IMR-90 (cell line): Measurements from ENCODE around the gene SFT2D3. TPM values are rescaled to one million over a fixed set of nuclear protein-coding genes. Genes with fewer than 3 reads are reported as not detected.

Experiments used
- ATAC-seq: fragments of 200-7000 bp; cut with Tn5 transposase; 2 replicates; pipeline ENCODE4 v1.9.1; 2020; ENCODE audit warnings: low read depth, mild to moderate bottlenecking, moderate library complexity
- BruUV-seq: library from RNA; stranded (reverse); fragments of 400-500 nt; replicated peaks from 2 replicates; lab custom pipeline; 2021; lab: Mats Ljungman, UMichigan
- CTCF ChIA-PET: fragments of 300-600 bp; formaldehyde crosslinking; extraction: SDS; loops from one replicate; lab custom pipeline; 2021; ENCODE audit warnings: antibody characterized with exemption; lab: Yijun Ruan, JAX
- POLR2A ChIA-PET: fragments of 300-600 bp; sonication (Branson Sonifier 250); formaldehyde crosslinking; loops from one replicate; lab custom pipeline; 2022; ENCODE audit warnings: antibody characterized with exemption; ENCODE audit not compliant: unreplicated experiment; lab: Charles Lee
- DNase-seq: peaks from one replicate; pipeline ENCODE4 v3.0.0; 2013
- H2AFZ ChIP-seq: replicated peaks from 2 replicates; pipeline ENCODE3; 2013; ENCODE audit warnings: low read length, mild to moderate bottlenecking; ENCODE audit not compliant: poor library complexity
- H2AK5ac ChIP-seq: 2 replicates; pipeline ENCODE4 v1.6.1; 2013; ENCODE audit warnings: low read depth, low read length, inconsistent platforms
- H2AK9ac ChIP-seq: replicated peaks from 2 replicates; pipeline ENCODE3; 2013; ENCODE audit warnings: mild to moderate bottlenecking, low read depth, low read length, moderate library complexity; ENCODE audit not compliant: poor library complexity
- H2BK120ac ChIP-seq: 2 replicates; pipeline ENCODE4 v1.6.1; 2013; ENCODE audit warnings: low read depth, low read length, inconsistent platforms
- H2BK15ac ChIP-seq: 3 replicates; pipeline ENCODE4 v1.6.1; 2013; ENCODE audit warnings: low read depth, low read length, inconsistent platforms
- H2BK20ac ChIP-seq: 2 replicates; pipeline ENCODE4 v1.6.1; 2013; ENCODE audit warnings: low read depth, mild to moderate bottlenecking, inconsistent platforms, low read length, moderate library complexity
- H2BK5ac ChIP-seq: 2 replicates; pipeline ENCODE4 v1.6.1; 2013; ENCODE audit warnings: mild to moderate bottlenecking, low read depth, low read length, inconsistent platforms; ENCODE audit not compliant: poor library complexity, severe bottlenecking
- H3K14ac ChIP-seq: replicated peaks from 2 replicates; pipeline ENCODE4 v1.6.1; 2013; ENCODE audit warnings: low read depth, low read length, inconsistent platforms
- H3K18ac ChIP-seq: 2 replicates; pipeline ENCODE4 v1.6.1; 2013; ENCODE audit warnings: low read depth, low read length, control low read depth
- H3K23ac ChIP-seq: 2 replicates; pipeline ENCODE4 v1.6.1; 2013; ENCODE audit warnings: low read depth, low read length, inconsistent platforms
- H3K27ac ChIP-seq: 2 replicates; pipeline ENCODE4 v1.5.1; 2013; ENCODE audit warnings: mild to moderate bottlenecking, control low read depth, low read length; ENCODE audit not compliant: insufficient read depth
- H3K27me3 ChIP-seq: 2 replicates; pipeline ENCODE4 v1.6.1; 2013; ENCODE audit warnings: low read length; ENCODE audit not compliant: control insufficient read depth, insufficient read depth
- H3K36me3 ChIP-seq: 2 replicates; pipeline ENCODE4 v1.6.1; 2013; ENCODE audit warnings: low read length, mixed read lengths; ENCODE audit not compliant: control insufficient read depth, insufficient read depth
- H3K4ac ChIP-seq: 2 replicates; pipeline ENCODE4 v1.6.1; 2013; ENCODE audit warnings: low read depth, low read length, inconsistent platforms
- H3K4me1 ChIP-seq: 2 replicates; pipeline ENCODE4 v1.6.1; 2013; ENCODE audit warnings: low read length, mixed read lengths; ENCODE audit not compliant: control insufficient read depth, insufficient read depth
- H3K4me2 ChIP-seq: 2 replicates; pipeline ENCODE4 v1.6.1; 2013; ENCODE audit warnings: low read depth, mild to moderate bottlenecking, control low read depth, low read length, moderate library complexity
- H3K4me3 ChIP-seq: 2 replicates; pipeline ENCODE4 v1.5.1; 2013; ENCODE audit warnings: low read depth, mild to moderate bottlenecking, control low read depth, low read length, moderate library complexity; ENCODE audit not compliant: insufficient read depth
- H3K56ac ChIP-seq: 2 replicates; pipeline ENCODE4 v1.6.1; 2013; ENCODE audit warnings: low read length, inconsistent platforms; ENCODE audit not compliant: insufficient read depth; ENCODE audit errors: extremely low read depth
- H3K79me1 ChIP-seq, 2 experiments: 2 replicates each; pipeline ENCODE4 v1.6.1; 2013; ENCODE audit warnings: low read length in 2 of 2, inconsistent platforms in 1 of 2, low read depth in 1 of 2
- H3K9ac ChIP-seq: 2 replicates; pipeline ENCODE4 v1.6.1; 2013; ENCODE audit warnings: low read depth, low read length, control low read depth
- H3K9me1 ChIP-seq: 2 replicates; pipeline ENCODE4 v1.6.1; 2013; ENCODE audit warnings: low read length, inconsistent platforms; ENCODE audit not compliant: insufficient read depth
- H3K9me3 ChIP-seq: 2 replicates; pipeline ENCODE4 v1.6.1; 2013; ENCODE audit warnings: low read length; ENCODE audit not compliant: control insufficient read depth, insufficient read depth
- H4K20me1 ChIP-seq: 2 replicates; pipeline ENCODE4 v1.6.1; 2013; ENCODE audit warnings: low read length, inconsistent platforms; ENCODE audit not compliant: insufficient read depth
- H4K5ac ChIP-seq: 2 replicates; pipeline ENCODE4 v1.6.1; 2013; ENCODE audit warnings: mild to moderate bottlenecking, low read depth, low read length, control low read depth
- H4K8ac ChIP-seq, 2 experiments: 2 replicates each; pipeline ENCODE4 v1.6.1; 2013; ENCODE audit warnings: low read depth in 2 of 2, low read length in 2 of 2, control low read depth in 1 of 2, inconsistent platforms in 1 of 2
- H4K91ac ChIP-seq: 2 replicates; pipeline ENCODE4 v1.6.1; 2013; ENCODE audit warnings: low read depth, low read length, inconsistent platforms; ENCODE audit not compliant: insufficient read depth
- BHLHE40 ChIP-seq: fragments of 150-350 bp; IDR thresholded peaks from 2 replicates; pipeline ENCODE4 v1.6.1; 2016; ENCODE audit warnings: mild to moderate bottlenecking, low read depth, low read length
- CHD1 ChIP-seq: IDR thresholded peaks from 2 replicates; pipeline ENCODE4 v1.6.1; 2012; ENCODE audit warnings: low read depth, low read length, improper control_type of control experiment
- FOS ChIP-seq: fragments of 150-350 bp; IDR thresholded peaks from 2 replicates; pipeline ENCODE4 v1.6.1; 2016; ENCODE audit warnings: low read depth, low read length
- MAFK ChIP-seq: IDR thresholded peaks from 2 replicates; pipeline ENCODE4 v1.6.1; 2012; ENCODE audit warnings: low read depth, low read length, improper control_type of control experiment
- MXI1 ChIP-seq: IDR thresholded peaks from 2 replicates; pipeline ENCODE4 v1.6.1; 2012; ENCODE audit warnings: low read depth, mild to moderate bottlenecking, low read length, moderate library complexity, borderline replicate concordance
- NFE2L2 ChIP-seq: fragments of 150-350 bp; IDR thresholded peaks from 2 replicates; pipeline ENCODE4 v1.6.1; 2016; ENCODE audit warnings: low read depth, mild to moderate bottlenecking, low read length
- POLR2A ChIP-seq: IDR thresholded peaks from 2 replicates; pipeline ENCODE4 v1.6.1; 2012; ENCODE audit warnings: mild to moderate bottlenecking, low read depth, low read length
- RAD21 ChIP-seq: IDR thresholded peaks from 2 replicates; pipeline ENCODE4 v1.6.1; 2012; ENCODE audit warnings: low read length, improper control_type of control experiment
- RFX5 ChIP-seq: IDR thresholded peaks from 2 replicates; pipeline ENCODE4 v1.8.0; 2012; ENCODE audit warnings: low read depth, mild to moderate bottlenecking, low read length, moderate library complexity
- SMC3 ChIP-seq: fragments of 150-350 bp; IDR thresholded peaks from 2 replicates; pipeline ENCODE4 v1.6.1; 2016; ENCODE audit warnings: low read depth, mild to moderate bottlenecking, antibody characterized with exemption, low read length, moderate library complexity
- WGBS, 2 experiments: methylation state at CpG; one replicate each; pipeline versions ENCODE4 v1.1.5 to v1.1.7; 2013; ENCODE audit warnings: missing lambda C conversion rate in 2 of 2; ENCODE audit not compliant: insufficient read length in 1 of 2; ENCODE audit errors: extremely low coverage in 2 of 2; 5-methylcytosine and 5-hydroxymethylcytosine counted together
- dilution Hi-C: fragments of 300-500 bp; cut with HindIII; formaldehyde crosslinking; loops from one replicate; pipeline ENCODE4 v1.14.3; 2018; ENCODE audit warnings: low sequenced_read_pairs; ENCODE audit not compliant: unreplicated experiment
- in situ Hi-C: fragments of 300-500 bp; cut with MboI; formaldehyde crosslinking; loops from 3 replicates; pipeline ENCODE4 v1.14.3; 2019; ENCODE audit warnings: low sequenced_read_pairs, inconsistent platforms, mixed read lengths
- intact Hi-C: fragments of 100-400 bp; cut with micrococcal nuclease; formaldehyde crosslinking; loops from 2 replicates; pipeline ENCODE4 v1.10.0; 2022
- polyA plus RNA-seq, 3 experiments: library from polyadenylated mRNA; depleted of rRNA; stranded (reverse); fragments of >200 nt; gene quantifications; 2 replicates each; pipeline ENCODE4 v1.2.3, GENCODE V29; 2012; ENCODE audit warnings: low replicate concordance in 1 of 3
- total RNA-seq: library from RNA; depleted of rRNA; stranded (reverse); fragments of >200 nt; gene quantifications from 2 replicates; pipeline ENCODE4 v1.2.3, GENCODE V29; 2012
- TF ChIP-seq, protein P1 (sequence below): conservative IDR thresholded peaks from 2 replicates; pipeline ENCODE4 v1.5.1; 2012; ENCODE audit warnings: mild to moderate bottlenecking, low read depth, low read length, improper control_type of control experiment
- TF ChIP-seq, protein P2 (sequence below): fragments of 150-350 bp; IDR thresholded peaks from 2 replicates; pipeline ENCODE4 v1.6.1; 2017; ENCODE audit warnings: mild to moderate bottlenecking, antibody characterized with exemption, low read length, low read depth
- TF ChIP-seq, protein P3 (sequence below): fragments of 150-350 bp; IDR thresholded peaks from 2 replicates; pipeline ENCODE4 v1.6.1; 2016; ENCODE audit warnings: low read depth, mild to moderate bottlenecking, low read length, moderate library complexity, borderline replicate concordance

The SFT2D3 gene
- total and polyA plus RNA-seq, 2 of the 4 experiments (the other 2 are of a cell fraction): 2.5 to 3.1 TPM

DNA sequence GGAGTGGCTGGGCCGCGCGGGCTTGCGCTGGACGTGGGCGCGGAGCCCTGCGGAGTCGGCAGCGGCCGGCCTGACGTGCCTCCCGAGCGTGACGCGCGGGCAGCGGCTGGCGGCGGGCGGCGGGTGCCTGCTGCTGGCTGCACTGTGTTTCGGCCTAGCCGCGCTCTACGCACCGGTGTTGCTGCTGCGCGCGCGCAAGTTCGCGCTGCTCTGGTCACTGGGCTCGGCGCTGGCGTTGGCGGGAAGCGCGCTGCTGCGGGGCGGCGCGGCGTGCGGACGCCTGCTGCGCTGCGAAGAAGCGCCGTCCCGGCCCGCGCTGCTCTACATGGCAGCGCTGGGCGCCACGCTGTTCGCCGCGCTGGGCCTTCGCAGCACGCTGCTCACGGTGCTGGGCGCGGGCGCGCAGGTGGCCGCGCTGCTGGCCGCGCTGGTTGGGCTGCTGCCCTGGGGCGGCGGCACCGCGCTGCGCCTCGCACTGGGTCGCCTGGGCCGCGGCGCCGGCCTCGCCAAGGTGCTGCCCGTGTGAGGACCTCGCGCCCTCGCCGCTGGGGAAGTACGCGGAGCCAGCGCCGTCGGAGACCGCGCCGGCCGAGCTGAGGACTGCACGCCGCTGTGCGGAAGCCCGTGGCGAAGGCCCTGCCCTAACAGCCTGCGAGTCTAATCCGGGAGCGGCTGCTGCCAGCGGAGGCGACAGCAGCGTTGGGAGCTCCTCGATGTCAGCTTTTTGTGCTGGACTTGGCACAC, 526 bp downstream of the SFT2D3 start:
- no peaks in the 10 kb centered on the region for H3K27me3 ChIP-seq
- peak overlapping the region; percentile 99 for H2AFZ ChIP-seq
- H2AK5ac ChIP-seq: peak overlapping the region; percentile 37; the same call in 1 of the 2 replicates
- H3K4me1 ChIP-seq: peaks cover 8% of the 10 kb centered on the region
- H3K4me2 ChIP-seq: peak overlapping the region; percentile 99
- peak overlapping the region; percentile 25 to 53; a peak in 3 of 4 replicates for H4K8ac ChIP-seq
- H3K9ac ChIP-seq: peak overlapping the region; percentile 98
- 1% methylated on average over 83 of the region's 108 CpGs; no CpG with 5 or more reads in 1 of the 2 experiments for WGBS, 2 experiments
- H3K23ac ChIP-seq: peak overlapping the region; percentile 88
- peaks cover 15% of the 10 kb centered on the region; the same call in 1 of the 2 replicates for H3K9me1 ChIP-seq
- H4K20me1 ChIP-seq: peaks cover 11% of the 10 kb centered on the region; the same call in 1 of the 2 replicates
- H4K5ac ChIP-seq: peak overlapping the region; percentile 95; the same call in 1 of the 2 replicates
- H3K4me3 ChIP-seq: peak overlapping the region; percentile 85
- H2AK9ac ChIP-seq: peak overlapping the region; percentile 93
- BruUV-seq: no TSS peak
- H3K14ac ChIP-seq: peak overlapping the region; percentile 69
- H3K4ac ChIP-seq: peak overlapping the region; percentile 78
- no peak overlapping the region for H2BK15ac ChIP-seq
- peaks cover 14 to 50% of the 10 kb centered on the region in 2 experiments for H3K79me1 ChIP-seq
- POLR2A ChIA-PET: interaction anchor here (0.6 kb wide), 1 partner anchor 153 kb away, joined by 6 read pairs; no protein-coding TSS in a partner anchor
- CTCF ChIA-PET: interaction anchor here (0.6 kb wide), 1 partner anchor 47 kb away, joined by 3 read pairs; no protein-coding TSS in a partner anchor
- H4K91ac ChIP-seq: peak overlapping the region; percentile 50; the same call in 1 of the 2 replicates
- dilution Hi-C loops: no loop called here
- H3K36me3 ChIP-seq: peaks cover 13% of the 10 kb centered on the region
- H3K18ac ChIP-seq: peak overlapping the region; percentile 84
- H2BK20ac ChIP-seq: no peak overlapping the region
- H2BK5ac ChIP-seq: peak overlapping the region; percentile 85
- ATAC-seq: peak; percentile 71
- no peaks in the 10 kb centered on the region for H3K9me3 ChIP-seq
- DNase-seq: peak; percentile 66
- peak overlapping the region; percentile 80 for H3K27ac ChIP-seq
- peak overlapping the region; percentile 76; the same call in 1 of the 2 replicates for H3K56ac ChIP-seq
- intact Hi-C loops: loop anchor here (1.0 to 10.0 kb wide), 2 partner anchors 158 to 177 kb away; partner anchors contain the start of gene IWS1
- in situ Hi-C loops: no loop called here
- no peak overlapping the region for H2BK120ac ChIP-seq
- TF ChIP-seq BHLHE40 (no peak), MAFK (no peak), CHD1 (no peak; the same call in 1 of the 2 replicates), POLR2A (no peak), RFX5 (no peak), SMC3 (no peak; the same call in none of the 2 replicates), NFE2L2 (no peak), FOS (no peak), MXI1 (peak; percentile 57; the same call in 1 of the 2 replicates), RAD21 (peak; percentile 39)
- TF ChIP-seq, protein P1, sequence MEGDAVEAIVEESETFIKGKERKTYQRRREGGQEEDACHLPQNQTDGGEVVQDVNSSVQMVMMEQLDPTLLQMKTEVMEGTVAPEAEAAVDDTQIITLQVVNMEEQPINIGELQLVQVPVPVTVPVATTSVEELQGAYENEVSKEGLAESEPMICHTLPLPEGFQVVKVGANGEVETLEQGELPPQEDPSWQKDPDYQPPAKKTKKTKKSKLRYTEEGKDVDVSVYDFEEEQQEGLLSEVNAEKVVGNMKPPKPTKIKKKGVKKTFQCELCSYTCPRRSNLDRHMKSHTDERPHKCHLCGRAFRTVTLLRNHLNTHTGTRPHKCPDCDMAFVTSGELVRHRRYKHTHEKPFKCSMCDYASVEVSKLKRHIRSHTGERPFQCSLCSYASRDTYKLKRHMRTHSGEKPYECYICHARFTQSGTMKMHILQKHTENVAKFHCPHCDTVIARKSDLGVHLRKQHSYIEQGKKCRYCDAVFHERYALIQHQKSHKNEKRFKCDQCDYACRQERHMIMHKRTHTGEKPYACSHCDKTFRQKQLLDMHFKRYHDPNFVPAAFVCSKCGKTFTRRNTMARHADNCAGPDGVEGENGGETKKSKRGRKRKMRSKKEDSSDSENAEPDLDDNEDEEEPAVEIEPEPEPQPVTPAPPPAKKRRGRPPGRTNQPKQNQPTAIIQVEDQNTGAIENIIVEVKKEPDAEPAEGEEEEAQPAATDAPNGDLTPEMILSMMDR: 0 out of 2 replicates have a peak, but pooled peaks have one; percentile 17
- TF ChIP-seq, protein P2, sequence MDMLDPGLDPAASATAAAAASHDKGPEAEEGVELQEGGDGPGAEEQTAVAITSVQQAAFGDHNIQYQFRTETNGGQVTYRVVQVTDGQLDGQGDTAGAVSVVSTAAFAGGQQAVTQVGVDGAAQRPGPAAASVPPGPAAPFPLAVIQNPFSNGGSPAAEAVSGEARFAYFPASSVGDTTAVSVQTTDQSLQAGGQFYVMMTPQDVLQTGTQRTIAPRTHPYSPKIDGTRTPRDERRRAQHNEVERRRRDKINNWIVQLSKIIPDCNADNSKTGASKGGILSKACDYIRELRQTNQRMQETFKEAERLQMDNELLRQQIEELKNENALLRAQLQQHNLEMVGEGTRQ: 0 out of 2 replicates have a peak, but pooled peaks have one; percentile 2
- TF ChIP-seq, protein P3, sequence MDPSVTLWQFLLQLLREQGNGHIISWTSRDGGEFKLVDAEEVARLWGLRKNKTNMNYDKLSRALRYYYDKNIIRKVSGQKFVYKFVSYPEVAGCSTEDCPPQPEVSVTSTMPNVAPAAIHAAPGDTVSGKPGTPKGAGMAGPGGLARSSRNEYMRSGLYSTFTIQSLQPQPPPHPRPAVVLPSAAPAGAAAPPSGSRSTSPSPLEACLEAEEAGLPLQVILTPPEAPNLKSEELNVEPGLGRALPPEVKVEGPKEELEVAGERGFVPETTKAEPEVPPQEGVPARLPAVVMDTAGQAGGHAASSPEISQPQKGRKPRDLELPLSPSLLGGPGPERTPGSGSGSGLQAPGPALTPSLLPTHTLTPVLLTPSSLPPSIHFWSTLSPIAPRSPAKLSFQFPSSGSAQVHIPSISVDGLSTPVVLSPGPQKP: no peak
